AG04450 (cell line): Measurements from ENCODE around the gene PRIM2. TPM values are rescaled to one million over a fixed set of nuclear protein-coding genes. Genes with fewer than 3 reads are reported as not detected.
"Not testable (repeated sequence)": the region's sequence is repeated elsewhere in the genome, so short reads cannot be mapped to it uniquely, and the experiment has no call there.

ENCODE experiments used
- CTCF ChIA-PET: fragments of 300-600, 350-600 bp; formaldehyde crosslinking; extraction: SDS; loops from one replicate; lab custom pipeline; 2022; ENCODE audit warnings: antibody characterized with exemption, inconsistent platforms; lab: Charles Lee
- POLR2A ChIA-PET: fragments of 350-600 bp; formaldehyde crosslinking; extraction: SDS; loops from one replicate; lab custom pipeline; 2021; ENCODE audit warnings: antibody characterized with exemption, inconsistent platforms; lab: Yijun Ruan, JAX
- DNase-seq: peaks from one replicate; pipeline ENCODE4 v3.0.0-alpha.2; 2011; ENCODE audit warnings: low read depth, low spot score
- H3K27ac ChIP-seq: one replicate; pipeline ENCODE4 v1.5.1; 2012; ENCODE audit warnings: low read depth, low read length, control low read depth
- H3K27me3 ChIP-seq: one replicate; pipeline ENCODE4 v1.6.0; 2012; ENCODE audit warnings: low read length; ENCODE audit not compliant: control insufficient read depth, insufficient read depth
- H3K4me3 ChIP-seq: 2 replicates; pipeline ENCODE4 v1.5.1; 2011; ENCODE audit warnings: mild to moderate bottlenecking, low read depth, low read length, control low read depth
- H3K9me3 ChIP-seq: 2 replicates; pipeline ENCODE4 v1.5.1; 2012; ENCODE audit warnings: low read length; ENCODE audit not compliant: control insufficient read depth, insufficient read depth
- polyA plus RNA-seq: library from polyadenylated mRNA; depleted of rRNA; stranded (reverse); fragments of >200 nt; gene quantifications from 2 replicates; pipeline ENCODE4 v1.2.3, GENCODE V29; 2011
- TF ChIP-seq, protein P1 (sequence below): IDR thresholded peaks from 2 replicates; pipeline ENCODE4 v1.5.1; 2011; ENCODE audit warnings: low read depth, low read length, control low read depth, inconsistent platforms

PRIM2 gene
- polyA plus RNA-seq, 1 experiment, result 30.2 TPM

DNA sequence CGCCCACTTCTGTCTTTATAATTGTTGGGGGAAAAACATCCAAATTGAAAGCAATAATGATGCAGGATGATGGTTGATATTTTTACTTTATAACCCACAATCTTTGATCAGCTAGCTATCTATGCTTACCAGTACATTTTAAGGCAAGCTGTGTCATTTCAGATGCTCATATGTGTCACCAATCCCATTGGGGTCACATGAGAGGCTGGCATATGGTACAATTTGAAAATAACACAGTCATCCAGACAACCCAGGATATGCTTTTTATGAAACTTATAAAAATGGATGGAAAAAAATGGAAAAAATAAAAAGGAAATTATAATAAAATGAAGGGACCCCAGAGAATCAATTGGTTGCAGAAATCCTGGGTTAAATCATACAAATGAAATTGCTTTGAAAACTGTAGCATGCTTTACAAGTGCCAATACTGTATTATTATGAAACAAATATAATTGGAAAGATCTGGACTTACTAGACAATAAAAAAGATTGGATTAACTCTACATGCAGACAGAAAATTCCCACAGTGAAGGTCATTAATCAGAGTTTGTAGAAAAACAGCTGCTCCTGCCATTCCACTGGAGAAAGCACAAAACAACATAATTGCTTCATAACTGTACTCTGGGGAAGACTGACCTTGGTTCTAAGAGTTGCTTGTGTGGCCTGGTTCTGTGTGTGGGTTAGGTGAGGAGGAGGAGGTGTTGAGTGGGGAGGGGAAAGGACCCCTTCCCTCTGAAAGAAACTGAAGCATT is 13.3 kb upstream of the PRIM2 start:
- H3K27ac ChIP-seq, result peak overlapping the region; percentile 49
- H3K4me3 ChIP-seq, result no peak overlapping the region
- no peaks in the 10 kb centered on the region for H3K9me3 ChIP-seq
- POLR2A ChIA-PET, result no interaction called here
- DNase-seq, result no peak
- H3K27me3 ChIP-seq, result no peaks in the 10 kb centered on the region
- TF ChIP-seq, protein P1, sequence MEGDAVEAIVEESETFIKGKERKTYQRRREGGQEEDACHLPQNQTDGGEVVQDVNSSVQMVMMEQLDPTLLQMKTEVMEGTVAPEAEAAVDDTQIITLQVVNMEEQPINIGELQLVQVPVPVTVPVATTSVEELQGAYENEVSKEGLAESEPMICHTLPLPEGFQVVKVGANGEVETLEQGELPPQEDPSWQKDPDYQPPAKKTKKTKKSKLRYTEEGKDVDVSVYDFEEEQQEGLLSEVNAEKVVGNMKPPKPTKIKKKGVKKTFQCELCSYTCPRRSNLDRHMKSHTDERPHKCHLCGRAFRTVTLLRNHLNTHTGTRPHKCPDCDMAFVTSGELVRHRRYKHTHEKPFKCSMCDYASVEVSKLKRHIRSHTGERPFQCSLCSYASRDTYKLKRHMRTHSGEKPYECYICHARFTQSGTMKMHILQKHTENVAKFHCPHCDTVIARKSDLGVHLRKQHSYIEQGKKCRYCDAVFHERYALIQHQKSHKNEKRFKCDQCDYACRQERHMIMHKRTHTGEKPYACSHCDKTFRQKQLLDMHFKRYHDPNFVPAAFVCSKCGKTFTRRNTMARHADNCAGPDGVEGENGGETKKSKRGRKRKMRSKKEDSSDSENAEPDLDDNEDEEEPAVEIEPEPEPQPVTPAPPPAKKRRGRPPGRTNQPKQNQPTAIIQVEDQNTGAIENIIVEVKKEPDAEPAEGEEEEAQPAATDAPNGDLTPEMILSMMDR, result no peak
- CTCF ChIA-PET, result interaction anchor here (0.6 kb wide), 1 partner anchor 561 kb away, joined by 3 read pairs; no protein-coding TSS in a partner anchor

DNA sequence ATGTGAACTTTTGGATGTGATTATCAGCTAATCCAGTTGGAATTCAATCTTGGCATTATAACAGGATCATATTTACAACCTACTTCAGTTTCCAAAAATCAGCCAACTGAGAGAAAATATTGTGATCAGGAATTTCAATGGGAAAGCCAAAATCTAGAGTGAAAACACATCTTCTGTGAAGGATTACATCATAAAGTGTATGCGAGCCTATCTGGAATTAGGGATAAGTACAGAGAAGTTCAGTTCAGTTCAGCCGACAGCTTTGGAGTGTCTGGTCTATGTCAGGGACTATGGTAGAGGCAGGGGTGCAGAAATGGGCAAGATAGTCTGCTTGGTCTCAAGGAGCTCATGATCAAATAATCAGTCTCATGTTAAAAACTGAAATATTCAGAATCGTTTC is 12.3 kb upstream of the PRIM2 start:
- H3K4me3 ChIP-seq, result no peak overlapping the region
- ChIA-PET CTCF (interaction anchor here (0.6 to 1.9 kb wide), 4 partner anchors 11 to 562 kb away, joined by 3 to 11 read pairs (median 3); no protein-coding TSS in a partner anchor), POLR2A (no interaction called here)
- H3K9me3 ChIP-seq, result no peaks in the 10 kb centered on the region
- TF ChIP-seq, protein P1, result no peak
- no peaks in the 10 kb centered on the region for H3K27me3 ChIP-seq
- no peak for DNase-seq
- no peak overlapping the region for H3K27ac ChIP-seq

DNA sequence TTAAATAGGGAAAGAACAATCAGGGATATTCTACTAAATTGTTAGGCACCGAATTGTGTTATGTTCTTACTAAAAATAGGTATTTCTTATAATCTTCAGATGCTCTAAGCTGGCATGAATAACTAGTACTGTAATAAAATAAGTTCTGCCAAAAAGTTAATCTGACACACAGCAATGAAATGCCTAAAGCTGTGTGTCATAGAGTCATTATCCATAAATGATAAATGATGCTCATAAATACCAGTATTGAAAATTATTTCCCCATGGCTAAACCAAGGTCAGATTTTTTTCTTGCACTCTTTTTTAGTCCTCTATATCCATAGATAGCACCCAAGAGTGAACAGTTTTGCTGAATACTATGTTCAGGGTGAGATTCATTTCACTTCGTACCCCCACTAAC is 11.7 kb upstream of the PRIM2 start:
- TF ChIP-seq, protein P1, result no peak
- Histone ChIP-seq H3K9me3 (peaks cover 5% of the 10 kb centered on the region), H3K4me3 (no peak overlapping the region), H3K27ac (no peak overlapping the region), H3K27me3 (no peaks in the 10 kb centered on the region)
- ChIA-PET CTCF (interaction anchor here (1.0 to 1.9 kb wide), 3 partner anchors 11 to 403 kb away, joined by 3 to 11 read pairs (median 3); no protein-coding TSS in a partner anchor), POLR2A (no interaction called here)
- no peak for DNase-seq

DNA sequence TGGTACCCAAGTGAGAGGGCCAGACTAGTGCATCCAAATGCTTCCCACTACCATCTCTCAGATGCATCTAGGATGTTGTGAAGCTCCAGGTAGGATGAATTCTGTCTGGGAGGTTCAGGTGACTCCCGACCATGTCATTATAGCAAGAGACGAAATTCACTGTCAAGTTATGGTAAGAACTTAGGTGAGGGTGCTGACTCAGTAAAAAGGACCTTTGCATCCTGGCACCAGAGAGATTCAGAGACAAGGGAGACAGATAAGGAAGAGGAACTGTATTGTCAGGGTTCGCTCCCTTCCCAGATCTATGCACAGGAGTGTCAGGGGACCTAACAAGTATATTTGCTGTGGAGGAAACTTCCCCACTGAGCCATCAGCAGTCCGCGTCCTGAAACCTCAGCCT is 11.2 kb upstream of the PRIM2 start:
- Histone ChIP-seq H3K27ac (no peak overlapping the region), H3K4me3 (no peak overlapping the region), H3K9me3 (peaks cover 9% of the 10 kb centered on the region), H3K27me3 (no peaks in the 10 kb centered on the region)
- ChIA-PET CTCF (interaction anchor here (0.6 to 1.9 kb wide), 2 partner anchors 10 to 123 kb away, joined by 3 to 11 read pairs; no protein-coding TSS in a partner anchor), POLR2A (no interaction called here)
- DNase-seq, result no peak
- TF ChIP-seq, protein P1, result no peak

DNA sequence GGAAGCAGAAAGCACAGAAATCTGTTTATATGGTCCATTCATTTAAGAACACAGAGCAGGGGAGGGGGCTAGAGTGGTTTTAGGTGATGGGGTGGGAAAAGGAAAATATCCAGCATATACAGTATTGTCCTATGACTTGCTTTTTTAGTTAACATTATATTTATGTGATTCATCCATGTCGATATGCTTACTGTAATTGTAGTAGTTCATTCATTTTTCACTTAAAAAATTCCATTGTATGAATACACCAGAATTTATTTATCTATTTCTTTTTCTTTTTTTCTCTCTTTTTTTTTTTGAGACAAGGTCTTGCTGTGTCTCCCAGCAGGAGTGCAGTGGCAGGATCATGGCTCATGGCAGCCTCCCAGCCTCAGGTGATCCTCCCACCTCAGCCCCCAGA is 9.6 kb upstream of the PRIM2 start:
- Histone ChIP-seq H3K27ac (no peak overlapping the region), H3K27me3 (no peaks in the 10 kb centered on the region), H3K4me3 (no peak overlapping the region), H3K9me3 (peaks cover 15% of the 10 kb centered on the region)
- ChIA-PET CTCF (no interaction called here), POLR2A (no interaction called here)
- TF ChIP-seq, protein P1, result no peak
- no peak for DNase-seq

DNA sequence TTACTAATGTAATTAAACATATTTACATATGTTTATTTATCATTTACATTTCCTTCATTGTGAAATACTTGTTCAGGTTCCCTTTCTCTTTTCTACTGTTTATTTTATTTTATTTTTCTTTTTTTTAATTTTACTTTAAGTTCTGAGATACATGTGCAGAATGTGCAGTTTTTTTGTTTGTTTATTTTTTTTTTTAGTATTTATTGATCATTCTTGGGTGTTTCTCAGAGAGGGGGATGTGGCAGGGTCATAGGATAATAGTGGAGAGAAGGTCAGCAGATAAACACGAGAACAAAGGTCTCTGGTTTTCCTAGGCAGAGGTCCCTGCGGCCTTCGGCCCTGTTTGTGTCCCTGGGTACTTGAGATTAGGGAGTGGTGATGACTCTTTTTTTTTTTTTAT is 8.7 kb upstream of the PRIM2 start:
- peaks cover 15% of the 10 kb centered on the region for H3K9me3 ChIP-seq
- H3K4me3 ChIP-seq, H3K27ac ChIP-seq, DNase-seq, H3K27me3 ChIP-seq, CTCF ChIA-PET, POLR2A ChIA-PET: not testable (repeated sequence)

DNA sequence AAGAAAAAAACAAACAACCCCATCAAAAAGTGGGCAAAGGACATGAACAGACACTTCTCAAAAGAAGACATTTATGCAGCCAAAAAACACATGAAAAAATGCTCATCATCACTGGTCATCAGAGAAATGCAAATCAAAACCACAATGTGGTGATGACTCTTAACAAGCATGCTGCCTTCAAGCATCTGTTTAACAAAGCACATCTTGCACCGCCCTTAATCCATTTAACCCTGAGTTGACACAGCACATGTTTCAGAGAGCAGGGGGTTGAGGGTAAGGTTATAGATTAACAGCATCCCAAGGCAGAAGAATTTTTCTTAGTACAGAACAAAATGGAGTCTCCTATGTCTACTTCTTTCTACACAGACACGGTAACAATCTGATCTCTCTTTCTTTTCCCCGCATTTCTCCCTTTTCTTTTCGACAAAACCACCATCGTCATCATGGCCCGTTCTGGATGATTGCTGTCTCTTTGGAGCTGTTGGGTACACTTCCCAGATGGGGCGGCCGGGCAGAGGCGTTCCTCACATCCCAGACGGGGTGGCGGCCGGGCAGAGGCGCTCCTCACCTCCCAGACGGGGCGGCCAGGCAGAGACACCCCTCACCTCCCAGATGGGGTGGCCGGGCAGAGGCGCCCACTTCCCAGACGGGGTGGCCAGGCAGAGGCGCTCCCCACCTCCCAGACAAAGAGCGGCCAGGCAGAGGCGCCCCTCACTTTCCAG is 7.2 kb upstream of the PRIM2 start:
- POLR2A ChIA-PET, DNase-seq, H3K4me3 ChIP-seq, CTCF ChIA-PET, H3K27me3 ChIP-seq: not testable (repeated sequence)
- Histone ChIP-seq H3K27ac (peak overlapping the region; percentile 61), H3K9me3 (peaks cover 15% of the 10 kb centered on the region)
